HG03196 (cell line): ENCODE data around the gene CLIP3.
"Not testable (repeated sequence)": the region's sequence is repeated elsewhere in the genome, so short reads cannot be mapped to it uniquely, and the experiment has no call there.

Experiments
- ATAC-seq: cut with Tn5 transposase; IDR thresholded peaks from one replicate; pipeline ENCODE4 v1.9.1; 2021; ENCODE audit not compliant: unreplicated experiment

The CLIP3 gene

DNA sequence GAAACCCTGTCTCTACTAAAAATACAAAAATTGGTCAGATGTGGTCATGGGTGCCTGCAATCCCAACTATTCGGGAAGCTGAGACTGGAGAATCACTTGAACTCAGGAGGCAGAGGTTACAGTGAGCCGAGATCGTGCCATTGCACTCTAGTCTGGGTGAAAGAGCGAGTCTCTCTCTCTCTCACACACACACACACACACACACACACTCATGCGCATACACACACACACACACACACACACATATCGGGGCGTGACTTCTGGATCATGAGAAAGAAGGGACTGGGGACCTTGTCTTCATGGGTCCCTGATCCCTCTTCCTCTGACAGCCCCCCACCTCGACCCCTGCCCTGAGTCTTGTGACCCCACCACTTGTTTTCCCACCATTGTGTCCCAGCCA, 49.5 kb downstream of the CLIP3 start:
- no peak for ATAC-seq

DNA sequence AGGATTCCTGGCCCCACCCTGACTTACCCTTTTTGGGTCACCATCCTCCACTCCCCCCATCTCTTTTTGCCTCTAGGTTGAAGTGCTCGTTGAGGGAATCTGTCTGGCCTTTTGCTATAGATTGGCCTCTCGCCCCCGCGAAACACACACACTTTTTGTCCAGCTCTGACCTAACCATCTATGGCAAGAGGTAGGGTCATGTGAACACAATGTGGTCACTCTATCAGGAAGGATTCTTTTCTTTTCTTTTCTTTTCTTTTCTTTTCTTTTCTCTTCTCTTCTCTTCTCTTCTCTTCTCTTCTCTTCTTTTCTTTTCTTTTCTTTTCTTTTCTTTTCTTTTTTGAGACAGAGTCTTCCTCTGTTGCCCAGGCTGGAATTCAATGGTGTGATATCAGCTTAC, 51.7 kb downstream of the CLIP3 start:
- ATAC-seq, result not testable (repeated sequence)

DNA sequence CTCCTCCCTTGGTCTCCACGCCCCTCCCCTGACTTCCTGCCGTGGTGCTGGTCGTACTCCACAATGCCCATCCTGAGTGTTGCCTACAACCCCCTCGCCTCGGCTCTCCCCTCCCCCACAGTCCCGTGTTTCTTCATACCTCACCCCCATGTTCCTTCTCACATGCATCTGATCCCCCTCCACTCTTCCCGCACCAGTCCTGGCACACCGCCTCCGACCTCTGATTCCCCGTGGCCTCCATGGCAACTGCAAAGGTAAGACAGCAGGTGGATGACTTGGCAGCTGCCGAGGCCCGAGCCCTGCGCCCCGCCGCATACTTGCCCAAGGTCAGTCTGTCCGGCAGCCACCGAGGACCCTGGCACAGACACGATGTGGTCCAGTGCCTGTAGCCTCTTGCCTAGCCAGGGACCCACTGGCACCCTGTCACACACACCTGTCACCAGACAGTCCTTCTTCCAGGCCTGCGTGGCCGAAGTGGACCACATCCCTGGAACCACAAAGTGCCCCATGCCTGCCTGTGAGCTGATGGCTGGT, 53.8 kb downstream of the CLIP3 start:
- ATAC-seq, result no peak

DNA sequence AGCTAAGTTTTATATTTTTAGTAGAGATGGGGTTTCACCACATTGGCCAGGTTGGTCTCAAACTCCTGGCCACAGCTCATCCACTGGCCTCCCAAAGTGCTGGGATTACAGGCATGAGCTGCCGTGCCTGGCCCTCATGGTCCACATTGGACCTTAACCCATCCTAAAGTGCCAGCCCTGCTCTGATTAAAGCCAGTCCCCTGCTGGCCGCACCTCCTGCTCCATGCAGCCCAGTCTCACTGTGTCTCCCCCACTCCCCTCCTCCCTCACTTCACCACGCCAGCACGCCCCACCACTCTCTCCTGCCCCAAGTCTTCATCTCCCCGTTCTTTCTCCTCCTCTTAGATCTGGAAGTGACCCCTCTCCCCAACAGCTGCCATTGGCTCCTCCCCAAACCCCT, 54.4 kb downstream of the CLIP3 start:
- ATAC-seq, result no peak

DNA sequence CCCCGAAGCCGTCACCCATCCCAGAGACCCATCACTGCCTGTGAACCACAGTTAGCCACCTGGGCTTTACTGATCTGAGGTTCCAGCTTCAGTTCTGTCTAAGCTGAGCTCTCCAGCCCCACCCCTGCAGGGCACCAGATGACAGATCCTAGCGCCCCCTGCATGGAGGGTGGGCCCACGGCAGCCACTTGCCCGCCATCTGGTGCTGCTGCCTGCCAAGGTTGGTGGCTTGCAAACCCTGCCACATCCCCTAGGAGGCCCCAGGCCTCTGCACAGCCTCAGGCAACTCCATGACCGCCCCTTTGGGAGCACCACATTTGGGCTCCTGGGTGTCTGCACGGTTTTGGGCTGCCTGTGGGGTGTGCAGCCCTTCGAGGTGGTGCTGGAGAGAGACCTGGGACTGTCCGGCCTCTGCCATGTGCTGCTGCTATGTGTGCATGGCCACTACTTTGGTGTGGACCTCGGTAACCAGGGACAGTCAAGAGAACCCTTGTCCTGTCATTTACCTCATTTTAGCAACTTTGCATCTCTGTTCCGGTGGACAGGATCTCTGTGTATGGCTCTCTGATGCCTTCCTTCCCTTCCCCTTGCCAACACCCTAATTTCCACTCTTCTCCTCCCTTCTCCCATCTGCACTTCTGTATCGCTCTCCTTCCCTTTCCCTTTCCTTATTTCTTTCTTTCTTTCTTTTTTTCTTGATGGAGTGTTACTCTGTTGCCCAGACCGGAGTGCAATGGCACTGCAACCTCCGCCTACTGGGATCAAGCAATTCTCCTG, 55.0 kb downstream of the CLIP3 start:
- ATAC-seq, result no peak

DNA sequence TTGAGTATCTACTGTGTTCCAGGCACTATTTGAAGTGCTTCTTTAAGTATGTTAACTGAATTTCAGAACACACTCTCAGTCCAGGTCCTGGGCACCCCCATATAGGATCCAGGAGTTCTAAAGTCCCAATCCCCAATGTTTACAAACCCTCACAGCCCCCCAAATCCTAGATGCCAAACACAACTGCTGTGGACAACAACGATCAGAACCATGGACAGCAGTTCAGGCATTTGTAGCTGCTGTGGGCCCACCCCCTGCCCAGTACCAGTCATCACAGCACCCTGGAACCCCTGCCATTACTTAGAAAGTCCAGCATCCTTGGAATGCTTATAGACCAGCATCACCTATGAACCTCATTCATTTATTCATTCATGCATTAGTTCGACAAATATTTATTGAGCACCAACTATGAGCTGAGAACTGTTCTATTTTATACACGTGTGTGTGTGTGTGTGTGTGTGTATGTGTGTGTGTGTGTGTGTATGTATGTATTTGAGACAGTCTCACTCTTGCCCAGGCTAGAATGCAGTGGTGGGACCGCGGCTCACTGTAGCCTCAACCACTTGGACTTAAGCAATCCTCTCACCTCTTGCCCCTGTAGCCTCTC, 57.0 kb downstream of the CLIP3 start:
- no peak for ATAC-seq

DNA sequence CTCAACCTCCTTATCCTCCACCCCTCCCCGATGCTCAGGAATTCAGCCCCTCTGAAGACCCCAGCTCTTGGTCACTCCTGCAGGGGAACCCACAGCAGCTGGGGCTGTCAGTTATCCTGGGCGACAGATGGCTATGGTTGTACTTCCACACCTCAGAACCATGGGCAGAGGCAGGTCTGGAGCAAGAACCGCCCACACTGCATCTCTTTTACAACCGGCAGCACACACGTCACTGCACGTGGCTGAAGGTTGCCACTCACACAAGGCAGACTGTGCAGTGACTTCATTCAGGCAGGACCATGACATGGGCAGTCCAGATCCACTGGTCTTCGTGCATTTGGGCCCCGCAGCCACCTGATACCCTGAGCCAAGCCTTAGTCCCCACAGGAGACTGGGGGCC, 59.2 kb downstream of the CLIP3 start:
- ATAC-seq, result no peak

DNA sequence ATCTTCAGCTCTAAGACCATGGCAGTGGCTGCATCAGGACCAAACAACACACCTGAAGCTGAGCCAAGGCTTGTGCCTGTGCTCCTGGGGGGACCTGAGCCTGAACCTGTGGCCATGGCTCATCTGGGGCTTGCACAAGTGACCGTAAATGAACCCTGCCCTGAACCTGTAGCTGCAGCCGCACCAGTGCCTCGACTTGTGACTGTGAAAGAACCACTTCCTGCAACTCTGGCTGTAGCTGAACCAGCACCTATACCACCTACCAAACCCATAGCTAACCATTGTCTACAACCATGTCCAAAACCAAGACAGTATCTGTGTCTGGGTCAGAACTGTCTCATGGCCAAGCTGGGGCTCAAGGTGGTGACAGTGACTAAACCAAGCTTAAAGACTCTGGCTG, 65.9 kb downstream of the CLIP3 start:
- no peak for ATAC-seq
